ENCODE measurements around the gene HP. TPM values are rescaled to one million over a fixed set of nuclear protein-coding genes. Genes with fewer than 3 reads are reported as not detected.
"Not testable (repeated sequence)": the region's sequence is repeated elsewhere in the genome, so short reads cannot be mapped to it uniquely, and the experiment has no call there.

The HP gene, protein sequence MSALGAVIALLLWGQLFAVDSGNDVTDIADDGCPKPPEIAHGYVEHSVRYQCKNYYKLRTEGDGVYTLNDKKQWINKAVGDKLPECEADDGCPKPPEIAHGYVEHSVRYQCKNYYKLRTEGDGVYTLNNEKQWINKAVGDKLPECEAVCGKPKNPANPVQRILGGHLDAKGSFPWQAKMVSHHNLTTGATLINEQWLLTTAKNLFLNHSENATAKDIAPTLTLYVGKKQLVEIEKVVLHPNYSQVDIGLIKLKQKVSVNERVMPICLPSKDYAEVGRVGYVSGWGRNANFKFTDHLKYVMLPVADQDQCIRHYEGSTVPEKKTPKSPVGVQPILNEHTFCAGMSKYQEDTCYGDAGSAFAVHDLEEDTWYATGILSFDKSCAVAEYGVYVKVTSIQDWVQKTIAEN
- 10 to 100 TPM in 3 of 4 donors, 1 to 10 TPM in 1; 1.5 to 32.4 (median 27.5) TPM for total RNA-seq

DNA sequence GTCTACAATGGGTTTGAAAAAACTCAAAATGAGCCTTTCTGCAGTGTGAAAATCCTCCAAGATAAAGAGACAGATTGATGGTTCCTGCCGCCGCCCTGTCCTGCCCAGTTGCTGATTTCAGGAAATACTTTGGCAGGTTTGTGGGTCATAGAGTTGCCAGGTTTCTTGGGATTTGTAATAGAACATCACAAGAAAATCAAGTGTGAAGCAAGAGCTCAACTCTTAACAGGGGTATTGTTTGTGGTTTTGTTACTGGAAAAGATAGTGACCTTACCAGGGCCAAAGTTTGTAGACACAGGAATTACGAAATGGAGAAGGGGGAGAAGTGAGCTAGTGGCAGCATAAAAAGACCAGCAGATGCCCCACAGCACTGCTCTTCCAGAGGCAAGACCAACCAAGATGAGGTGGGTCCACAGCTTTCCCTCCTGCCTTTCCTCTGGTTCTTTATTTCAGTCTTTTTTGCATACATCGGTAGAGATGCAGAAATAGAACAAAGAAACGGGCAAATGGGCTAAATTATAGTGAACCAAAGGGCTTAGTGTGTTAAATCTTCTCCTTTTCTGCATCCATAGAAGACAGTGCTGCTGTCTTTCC lies at the start of gene HP:
Gene HP, plus strand, starts transcription at position 252 of the 594 bp plus-strand sequence. Its CDS starts 148 bp downstream, at position 400.
- H3K9me3 ChIP-seq, H3K4me3 ChIP-seq, H3K4me1 ChIP-seq, H3K27ac ChIP-seq, H3K27me3 ChIP-seq, H3K36me3 ChIP-seq: not testable (repeated sequence)
- 82% methylated on average over 5 of the region's 5 CpGs for WGBS, 2 donors
- TF ChIP-seq EP300 (IDR thresholded peaks at IDR 0.05): peak in 1 of 2 donors; percentile 36
- DNase-seq (ENCODE audit: low spot score in 2 of 2): peak in 1 of 2 donors; percentile 40

DNA sequence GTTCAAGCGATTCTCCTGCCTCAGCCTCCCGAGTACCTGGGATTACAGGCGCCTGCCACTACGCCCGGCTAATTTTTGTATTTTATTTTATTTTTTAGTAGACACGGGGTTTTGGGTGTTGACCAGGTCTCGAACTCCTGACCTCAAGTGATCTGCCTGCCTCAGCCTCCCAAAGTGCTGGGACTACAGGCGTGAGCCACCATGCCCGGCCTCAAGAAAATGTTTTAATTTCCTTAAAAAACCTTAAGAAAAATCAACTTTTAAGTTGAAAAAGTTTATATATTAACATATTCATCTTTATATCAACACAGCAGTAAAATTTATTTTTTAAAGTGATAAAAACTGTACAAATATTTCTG lies 46.3 kb upstream of the HP start:
- Histone ChIP-seq H3K27ac (peak overlapping the region in 3 of 4 donors; percentile 35 to 52 (median 44)), H3K4me3 (peak overlapping the region in 3 of 4 donors; percentile 62 to 89 (median 74)), H3K36me3 (peaks cover 0 to 16% (median 0%) of the 10 kb centered on the region in 3 donors), H3K4me1 (peaks cover 0 to 13% (median 0%) of the 10 kb centered on the region in 4 donors)
- TF ChIP-seq, protein P1, sequence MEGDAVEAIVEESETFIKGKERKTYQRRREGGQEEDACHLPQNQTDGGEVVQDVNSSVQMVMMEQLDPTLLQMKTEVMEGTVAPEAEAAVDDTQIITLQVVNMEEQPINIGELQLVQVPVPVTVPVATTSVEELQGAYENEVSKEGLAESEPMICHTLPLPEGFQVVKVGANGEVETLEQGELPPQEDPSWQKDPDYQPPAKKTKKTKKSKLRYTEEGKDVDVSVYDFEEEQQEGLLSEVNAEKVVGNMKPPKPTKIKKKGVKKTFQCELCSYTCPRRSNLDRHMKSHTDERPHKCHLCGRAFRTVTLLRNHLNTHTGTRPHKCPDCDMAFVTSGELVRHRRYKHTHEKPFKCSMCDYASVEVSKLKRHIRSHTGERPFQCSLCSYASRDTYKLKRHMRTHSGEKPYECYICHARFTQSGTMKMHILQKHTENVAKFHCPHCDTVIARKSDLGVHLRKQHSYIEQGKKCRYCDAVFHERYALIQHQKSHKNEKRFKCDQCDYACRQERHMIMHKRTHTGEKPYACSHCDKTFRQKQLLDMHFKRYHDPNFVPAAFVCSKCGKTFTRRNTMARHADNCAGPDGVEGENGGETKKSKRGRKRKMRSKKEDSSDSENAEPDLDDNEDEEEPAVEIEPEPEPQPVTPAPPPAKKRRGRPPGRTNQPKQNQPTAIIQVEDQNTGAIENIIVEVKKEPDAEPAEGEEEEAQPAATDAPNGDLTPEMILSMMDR (IDR thresholded peaks at IDR 0.05): peak in 1 of 5 experiments; percentile 9
- 77 to 82% methylated on average over 9 of the region's 9 CpGs for WGBS, 2 donors
- not testable (repeated sequence) for H3K27me3 ChIP-seq; H3K9me3 ChIP-seq; DNase-seq (ENCODE audit: low spot score in 2 of 2)

DNA sequence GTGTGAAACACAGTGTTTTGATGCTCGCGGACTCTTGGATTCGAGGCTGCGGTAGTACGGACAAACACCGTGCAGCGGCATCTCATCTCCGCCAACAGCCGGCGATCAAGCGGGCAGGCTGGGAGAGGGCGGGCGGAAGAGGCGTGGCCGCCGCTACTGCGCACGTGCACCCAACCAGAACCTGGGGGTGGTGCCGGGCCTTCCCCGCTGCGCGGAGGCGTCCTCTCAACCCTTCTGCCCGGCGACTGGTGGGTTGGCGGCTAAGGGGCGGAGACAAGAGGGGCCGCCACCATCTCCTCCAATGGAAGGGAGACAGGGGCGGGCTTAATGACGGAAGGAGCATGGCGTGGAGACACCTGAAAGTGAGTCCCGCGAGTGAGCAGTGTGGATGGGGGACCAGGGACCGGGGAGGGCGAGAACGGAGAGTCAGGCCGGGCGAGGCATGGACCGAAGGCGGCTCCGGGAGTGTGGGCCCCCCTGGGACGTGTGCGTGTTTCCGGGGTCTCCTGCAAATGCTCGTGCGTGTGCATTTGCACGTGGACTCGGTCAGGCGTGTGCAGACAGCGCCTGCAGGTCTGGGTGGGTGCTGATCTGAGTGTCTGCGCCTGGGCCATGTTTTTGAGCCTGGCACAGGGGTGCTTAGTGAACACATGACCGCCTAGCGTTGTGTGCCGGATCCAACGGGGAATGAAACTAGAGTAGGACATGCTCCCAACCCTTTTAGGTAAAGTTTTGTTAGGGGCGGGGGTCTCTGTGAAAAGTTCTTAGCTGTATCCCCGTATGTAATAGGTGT lies 45.7 kb upstream of the HP start, which contains the start of gene DHODH:
Gene DHODH, plus strand, starts transcription at position 321 of the 793 bp plus-strand sequence. Its CDS starts 21 bp downstream, at position 342.
- TF ChIP-seq, protein P1 (IDR thresholded peaks at IDR 0.05): peak in 2 of 5 experiments; percentile 9 to 48
- TF ChIP-seq EP300 (IDR thresholded peaks at IDR 0.05): peak; percentile 76 to 84
- peak; percentile 9 to 40 for TF ChIP-seq POLR2A (IDR thresholded peaks at IDR 0.05)
- H3K4me1 ChIP-seq: peaks cover 0 to 19% (median 0%) of the 10 kb centered on the region in 4 donors
- peak within 1 kb of the TSS; percentile 62 to 89 (median 78) for H3K4me3 ChIP-seq
- peaks cover 0 to 21% (median 0%) of the 10 kb centered on the region in 3 donors for H3K36me3 ChIP-seq
- peak; percentile 93 for DNase-seq (ENCODE audit: low spot score in 2 of 2)
- H3K9me3 ChIP-seq: no peaks in the 10 kb centered on the region
- H3K27me3 ChIP-seq: no peaks in the 10 kb centered on the region
- peak within 1 kb of the TSS; percentile 18 to 81 (median 70) for H3K27ac ChIP-seq
- 0 to 1% methylated on average over 52 to 56 of the region's 57 CpGs for WGBS, 2 donors

DNA sequence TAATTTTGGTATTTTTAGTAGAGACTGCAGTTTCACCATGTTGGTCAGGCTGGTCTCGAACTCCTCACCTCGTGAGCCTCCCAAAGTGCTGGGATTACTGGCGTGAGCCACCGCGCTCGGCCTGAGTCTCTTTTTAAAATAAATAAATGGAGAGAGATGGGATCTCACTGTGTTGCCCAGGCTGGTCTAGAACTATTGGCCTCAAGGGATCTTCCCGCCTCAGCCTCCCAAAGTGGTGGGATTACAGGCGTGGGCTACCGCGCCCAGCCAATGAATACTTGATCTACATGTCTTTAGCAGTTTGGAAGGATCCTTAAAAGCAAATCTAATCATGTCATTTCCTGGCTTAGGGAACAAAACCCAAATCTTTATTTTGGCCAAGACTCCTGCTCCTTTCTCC lies 44.5 kb upstream of the HP start:
- no peak overlapping the region for H3K27ac ChIP-seq
- TF ChIP-seq, protein P1 (IDR thresholded peaks at IDR 0.05): no peak
- TF ChIP-seq POLR2A (IDR thresholded peaks at IDR 0.05): no peak
- no peak for TF ChIP-seq EP300 (IDR thresholded peaks at IDR 0.05)
- no peak for DNase-seq (ENCODE audit: low spot score in 2 of 2)
- H3K27me3 ChIP-seq: no peaks in the 10 kb centered on the region
- H3K4me1 ChIP-seq: peaks cover 0 to 26% (median 0%) of the 10 kb centered on the region in 4 donors
- H3K9me3 ChIP-seq: no peaks in the 10 kb centered on the region
- no peak overlapping the region for H3K4me3 ChIP-seq
- 92 to 96% methylated on average over 10 of the region's 10 CpGs for WGBS, 2 donors
- H3K36me3 ChIP-seq: peaks cover 0 to 30% (median 0%) of the 10 kb centered on the region in 3 donors

DNA sequence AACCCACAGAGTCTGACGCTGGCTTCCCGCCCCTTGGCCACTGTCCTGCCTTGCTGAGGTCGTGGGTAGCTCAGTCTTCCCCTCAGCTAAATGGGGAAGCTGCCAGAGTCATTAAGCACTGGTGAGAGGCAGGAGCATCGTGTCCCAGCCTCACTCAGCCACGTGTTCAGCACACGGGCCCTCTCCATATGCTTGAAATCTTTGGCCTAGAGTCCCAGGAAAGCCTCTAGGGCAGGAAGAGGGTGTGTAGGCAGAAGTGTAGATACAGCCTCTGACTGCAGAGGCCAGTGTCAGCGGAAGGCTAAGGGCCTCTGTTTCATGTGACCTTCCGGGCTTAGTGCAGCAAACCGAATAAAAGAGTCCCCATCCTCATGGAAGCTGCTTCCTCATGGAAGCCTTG lies 41.7 kb upstream of the HP start:
- no peak for DNase-seq (ENCODE audit: low spot score in 2 of 2)
- WGBS, 2 donors: 79 to 84% methylated on average over 7 to 9 of the region's 9 CpGs
- H3K27me3 ChIP-seq: no peaks in the 10 kb centered on the region

More for the DNA sequence above, 41.7 kb upstream of the HP start:
- no peak overlapping the region for H3K4me3 ChIP-seq
- peaks cover 0 to 32% (median 0%) of the 10 kb centered on the region in 4 donors for H3K4me1 ChIP-seq
- peaks cover 0 to 53% (median 0%) of the 10 kb centered on the region in 3 donors for H3K36me3 ChIP-seq
- H3K27ac ChIP-seq: no peak overlapping the region
- TF ChIP-seq POLR2A (IDR thresholded peaks at IDR 0.05): no peak
- no peak for TF ChIP-seq EP300 (IDR thresholded peaks at IDR 0.05)
- TF ChIP-seq, protein P1 (IDR thresholded peaks at IDR 0.05): no peak
- no peaks in the 10 kb centered on the region for H3K9me3 ChIP-seq
